Ishikawa (cell line): ENCODE measurements around the gene APOM.

ENCODE experiments used
- CEBPB ChIP-seq: IDR thresholded peaks from 2 replicates; pipeline ENCODE4 v1.6.1; 2012
- CREB1 ChIP-seq: IDR thresholded peaks from 2 replicates; pipeline ENCODE4 v1.6.1; 2012; ENCODE audit warnings: low read depth
- EGR1 ChIP-seq: IDR thresholded peaks from 2 replicates; pipeline ENCODE4 v1.6.1; 2012
- EP300 ChIP-seq: IDR thresholded peaks from 2 replicates; pipeline ENCODE4 v1.6.1; 2012; ENCODE audit warnings: borderline replicate concordance
- FOXM1 ChIP-seq: IDR thresholded peaks from 2 replicates; pipeline ENCODE4 v1.6.1; 2012; ENCODE audit warnings: low read depth, borderline replicate concordance
- MAX ChIP-seq: IDR thresholded peaks from 2 replicates; pipeline ENCODE4 v1.6.1; 2012
- NFIC ChIP-seq: IDR thresholded peaks from 2 replicates; pipeline ENCODE4 v1.6.1; 2012
- RAD21 ChIP-seq: IDR thresholded peaks from 2 replicates; pipeline ENCODE4 v1.6.1; 2012; ENCODE audit warnings: low read depth
- REST ChIP-seq: IDR thresholded peaks from 2 replicates; pipeline ENCODE4 v1.6.1; 2012; ENCODE audit warnings: low read depth, mild to moderate bottlenecking
- TAF1 ChIP-seq: IDR thresholded peaks from 2 replicates; pipeline ENCODE4 v1.6.1; 2012; ENCODE audit warnings: low read depth, mild to moderate bottlenecking
- TCF12 ChIP-seq: IDR thresholded peaks from 2 replicates; pipeline ENCODE4 v1.6.1; 2012; ENCODE audit warnings: low read depth
- TEAD4 ChIP-seq: IDR thresholded peaks from 2 replicates; pipeline ENCODE4 v1.6.1; 2012
- USF1 ChIP-seq: IDR thresholded peaks from 2 replicates; pipeline ENCODE4 v1.6.1; 2012
- YY1 ChIP-seq: IDR thresholded peaks from 2 replicates; pipeline ENCODE4 v1.6.1; 2012; ENCODE audit warnings: low read depth
- ZBTB7A ChIP-seq: IDR thresholded peaks from 2 replicates; pipeline ENCODE4 v1.6.1; 2012; ENCODE audit warnings: low read depth

APOM gene

GRCh38 chr6:31683591-31683990 is 27.9 kb downstream of the APOM start:
- TF ChIP-seq YY1 (no peak), ZBTB7A (no peak), NFIC (no peak), CREB1 (no peak), RAD21 (no peak), FOXM1 (no peak), TEAD4 (no peak), USF1 (no peak), TAF1 (no peak), REST (no peak), TCF12 (no peak), CEBPB (no peak), EP300 (no peak)

GRCh38 chr6:31686483-31686882 is 30.8 kb downstream of the APOM start:
- TF ChIP-seq TCF12 (no peak), CEBPB (no peak), USF1 (no peak), YY1 (no peak), EGR1 (no peak), FOXM1 (no peak), MAX (no peak), EP300 (no peak), REST (no peak), CREB1 (no peak), NFIC (no peak), TEAD4 (no peak), ZBTB7A (no peak), TAF1 (no peak), RAD21 (no peak)

- TF ChIP-seq FOXM1 (no peak), ZBTB7A (no peak), RAD21 (no peak), CEBPB (no peak), YY1 (no peak)
Measured at GRCh38 chr6:31687321-31687720, 31.6 kb downstream of the APOM start.

GRCh38 chr6:31687860-31688693 is 32.4 kb downstream of the APOM start:
- TF ChIP-seq CREB1: no peak
- no peak for TF ChIP-seq FOXM1
- TF ChIP-seq YY1: no peak
- TF ChIP-seq EGR1: no peak
- TF ChIP-seq ZBTB7A: no peak
- no peak for TF ChIP-seq CEBPB
- TF ChIP-seq RAD21: no peak
- no peak for TF ChIP-seq TCF12
- no peak for TF ChIP-seq TEAD4
- no peak for TF ChIP-seq TAF1

- TF ChIP-seq ZBTB7A: no peak
- TF ChIP-seq RAD21: no peak
- no peak for TF ChIP-seq EGR1
- TF ChIP-seq TAF1: no peak
- no peak for TF ChIP-seq FOXM1
- TF ChIP-seq NFIC: no peak
- no peak for TF ChIP-seq TEAD4
- no peak for TF ChIP-seq MAX
- no peak for TF ChIP-seq TCF12
- no peak for TF ChIP-seq CREB1
- TF ChIP-seq USF1: no peak
- TF ChIP-seq YY1: no peak
- TF ChIP-seq CEBPB: no peak
Measured at GRCh38 chr6:31689249-31690110, 33.8 kb downstream of the APOM start.
